ENCODE results near the gene CSF2RB.

The CSF2RB gene

GRCh38 chr22:36921309-36922104, 8.1 kb downstream of the CSF2RB start:
- DNase-seq (ENCODE audit: insufficient read length, low spot score): no peak
- FAIRE-seq: no peak
- no peak for TF ChIP-seq CTCF (IDR thresholded peaks at IDR 0.05; ENCODE audit: insufficient read depth, missing control alignments)

- FAIRE-seq (no peak), DNase-seq (ENCODE audit: insufficient read length, low spot score) (no peak)
- no peak for TF ChIP-seq CTCF (IDR thresholded peaks at IDR 0.05; ENCODE audit: insufficient read depth, missing control alignments)
These were observed 8.7 kb downstream of the CSF2RB start for GRCh38 chr22:36922105-36922608.

- DNase-seq (ENCODE audit: insufficient read length, low spot score): no peak
- no peak for FAIRE-seq
- no peak for TF ChIP-seq CTCF (IDR thresholded peaks at IDR 0.05; ENCODE audit: insufficient read depth, missing control alignments)
These were observed 9.3 kb downstream of the CSF2RB start for GRCh38 chr22:36922711-36923110.

- FAIRE-seq: no peak
- DNase-seq (ENCODE audit: insufficient read length, low spot score): no peak
- TF ChIP-seq CTCF (IDR thresholded peaks at IDR 0.05; ENCODE audit: insufficient read depth, missing control alignments): no peak
These were observed 9.8 kb downstream of the CSF2RB start for GRCh38 chr22:36923131-36923788.

GRCh38 chr22:36924151-36924698, 10.8 kb downstream of the CSF2RB start:
- TF ChIP-seq CTCF (IDR thresholded peaks at IDR 0.05; ENCODE audit: insufficient read depth, missing control alignments): no peak
- DNase-seq (ENCODE audit: insufficient read length, low spot score) (no peak), FAIRE-seq (no peak)

- TF ChIP-seq CTCF (IDR thresholded peaks at IDR 0.05; ENCODE audit: insufficient read depth, missing control alignments): no peak
- FAIRE-seq (no peak), DNase-seq (ENCODE audit: insufficient read length, low spot score) (no peak)
These were observed 12.2 kb downstream of the CSF2RB start for GRCh38 chr22:36925388-36926290.

Data from D721Med (cell line).